K562 (cell line): ENCODE measurements around the gene ZNF628. TPM values are rescaled to one million over a fixed set of nuclear protein-coding genes. Genes with fewer than 3 reads are reported as not detected.
A peak's percentile ranks its signal among the peaks of the same experiment; 100 is the strongest.

Experiments used
- ASH1L ChIP-seq: fragments of 450-650 bp; IDR thresholded peaks from 2 replicates; pipeline ENCODE4 v1.6.1; 2018; ENCODE audit warnings: borderline replicate concordance, mild to moderate bottlenecking, low read depth; ENCODE audit not compliant: partially characterized antibody
- ATF1 ChIP-seq, 2 experiments: fragments of 450-650 bp in 1 of 2; IDR thresholded peaks; 2 replicates each; pipeline ENCODE4 v1.6.1; 2016; ENCODE audit warnings: missing compliant biosample characterization in 1 of 2, missing genetic modification characterization in 1 of 2
- CHD1 ChIP-seq: fragments of 200-600 bp; sonication (generic); IDR thresholded peaks from one replicate; pipeline ENCODE4 v1.6.1; 2012; ENCODE audit warnings: mild to moderate bottlenecking, moderate library complexity, low read length, inconsistent platforms
- CREM ChIP-seq: IDR thresholded peaks from 2 replicates; pipeline ENCODE4 v1.6.1; 2014; ENCODE audit warnings: antibody characterized with exemption, low read depth
- HLTF ChIP-seq: fragments of 450-650 bp; IDR thresholded peaks from 2 replicates; pipeline ENCODE4 v1.6.1; 2016
- PKNOX1 ChIP-seq: fragments of 450-650 bp; IDR thresholded peaks from 2 replicates; pipeline ENCODE4 v1.6.1; 2016
- POLR2A ChIP-seq: fragments of 450-650 bp; conservative IDR thresholded peaks from 2 replicates; pipeline ENCODE4 v1.6.1; 2016
- TAL1 ChIP-seq: fragments of 450-650 bp; IDR thresholded peaks from 2 replicates; pipeline ENCODE4 v1.6.1; 2016; ENCODE audit warnings: mild to moderate bottlenecking
- TEAD1 ChIP-seq, 2 experiments: fragments of 450-650 bp in 1 of 2; sonication (generic) in 1 of 2; formaldehyde crosslinking; IDR thresholded peaks; 2 replicates each; pipeline versions ENCODE4 v1.4.0 to v1.8.0; 2020 to 2022; ENCODE audit warnings: mild to moderate bottlenecking in 2 of 2, missing genetic modification reagents in 1 of 2
- ZFP36 ChIP-seq: fragments of 150-350 bp; IDR thresholded peaks from 2 replicates; pipeline ENCODE4 v1.6.1; 2018; ENCODE audit warnings: low read length, low read depth; ENCODE audit not compliant: partially characterized antibody
- ZNF398 ChIP-seq: fragments of 250-450 bp; sonication (Bioruptor Pico); IDR thresholded peaks from 2 replicates; pipeline ENCODE4 v1.8.0; 2021; ENCODE audit warnings: moderate library complexity, mild to moderate bottlenecking, inconsistent platforms
- ZNF766 ChIP-seq: fragments of 200-800 bp; sonication (Bioruptor generic); conservative IDR thresholded peaks from 2 replicates; pipeline ENCODE4 v1.6.1; 2016; ENCODE audit warnings: missing genetic modification characterization, missing compliant biosample characterization
- polyA plus RNA-seq, 8 experiments: library from polyadenylated mRNA; depleted of rRNA in 4 of 8; stranded (reverse) in 5 of 8; unstranded in 3 of 8; fragments of >200 nt; fragmentation: Nextera tagmentation in 2 of 8; fragmentation: Illumina TruSeq in 1 of 8; extraction: Ambion mirVana in 2 of 8; extraction: Trizol in 1 of 8; gene quantifications; 2 replicates each; pipeline versions ENCODE4 v1.2.1 to v1.2.3, GENCODE V29; 2011 to 2014; ENCODE audit warnings: inconsistent platforms in 1 of 8, missing spikeins in 1 of 8
- total RNA-seq, 7 experiments: library from RNA; depleted of rRNA in 6 of 7; stranded (reverse); fragments of >200 nt in 6 of 7; fragmentation: Illumina TruSeq in 2 of 7; extraction: Trizol in 2 of 7; gene quantifications; 2 replicates each; pipeline versions ENCODE4 v1.2.1 to v1.2.3, GENCODE V29; 2011 to 2021; ENCODE audit warnings: low replicate concordance in 1 of 7
- TF ChIP-seq, protein P1 (sequence below): fragments of 450-650 bp; IDR thresholded peaks from 2 replicates; pipeline ENCODE4 v1.6.1; 2016; ENCODE audit warnings: borderline replicate concordance
- TF ChIP-seq, protein P2 (sequence below): sonication (generic); formaldehyde crosslinking; IDR thresholded peaks from 2 replicates; pipeline ENCODE4 v1.8.0; 2022; ENCODE audit warnings: mild to moderate bottlenecking, missing genetic modification reagents
- TF ChIP-seq, protein P3 (sequence below): IDR thresholded peaks from 2 replicates; pipeline ENCODE4 v1.6.1; 2014; ENCODE audit warnings: antibody characterized with exemption

The ZNF628 gene
- total and polyA plus RNA-seq, 9 of the 15 experiments (the other 6 are each of a cell fraction or from before 2014, with no cell fraction given), result 0.13 to 13.6 (median 2.2) TPM; not detected in 3

GRCh38 chr19:55461259-55461973 lies 15.0 kb upstream of the ZNF628 start, which contains the start of gene ISOC2 (continued):
- TF ChIP-seq, protein P1, sequence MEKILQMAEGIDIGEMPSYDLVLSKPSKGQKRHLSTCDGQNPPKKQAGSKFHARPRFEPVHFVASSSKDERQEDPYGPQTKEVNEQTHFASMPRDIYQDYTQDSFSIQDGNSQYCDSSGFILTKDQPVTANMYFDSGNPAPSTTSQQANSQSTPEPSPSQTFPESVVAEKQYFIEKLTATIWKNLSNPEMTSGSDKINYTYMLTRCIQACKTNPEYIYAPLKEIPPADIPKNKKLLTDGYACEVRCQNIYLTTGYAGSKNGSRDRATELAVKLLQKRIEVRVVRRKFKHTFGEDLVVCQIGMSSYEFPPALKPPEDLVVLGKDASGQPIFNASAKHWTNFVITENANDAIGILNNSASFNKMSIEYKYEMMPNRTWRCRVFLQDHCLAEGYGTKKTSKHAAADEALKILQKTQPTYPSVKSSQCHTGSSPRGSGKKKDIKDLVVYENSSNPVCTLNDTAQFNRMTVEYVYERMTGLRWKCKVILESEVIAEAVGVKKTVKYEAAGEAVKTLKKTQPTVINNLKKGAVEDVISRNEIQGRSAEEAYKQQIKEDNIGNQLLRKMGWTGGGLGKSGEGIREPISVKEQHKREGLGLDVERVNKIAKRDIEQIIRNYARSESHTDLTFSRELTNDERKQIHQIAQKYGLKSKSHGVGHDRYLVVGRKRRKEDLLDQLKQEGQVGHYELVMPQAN, result peak; percentile 90
- no peak; the same call in 1 of the 2 replicates for TF ChIP-seq ATF1 (CRISPR knock-in tag; IDR thresholded peaks at IDR 0.05)
- TF ChIP-seq ATF1 (tag; IDR thresholded peaks at IDR 0.05), result peak; percentile 89
- peak; percentile 99 for TF ChIP-seq CHD1
- peak; percentile 83 for TF ChIP-seq CREM
- TF ChIP-seq, protein P2, sequence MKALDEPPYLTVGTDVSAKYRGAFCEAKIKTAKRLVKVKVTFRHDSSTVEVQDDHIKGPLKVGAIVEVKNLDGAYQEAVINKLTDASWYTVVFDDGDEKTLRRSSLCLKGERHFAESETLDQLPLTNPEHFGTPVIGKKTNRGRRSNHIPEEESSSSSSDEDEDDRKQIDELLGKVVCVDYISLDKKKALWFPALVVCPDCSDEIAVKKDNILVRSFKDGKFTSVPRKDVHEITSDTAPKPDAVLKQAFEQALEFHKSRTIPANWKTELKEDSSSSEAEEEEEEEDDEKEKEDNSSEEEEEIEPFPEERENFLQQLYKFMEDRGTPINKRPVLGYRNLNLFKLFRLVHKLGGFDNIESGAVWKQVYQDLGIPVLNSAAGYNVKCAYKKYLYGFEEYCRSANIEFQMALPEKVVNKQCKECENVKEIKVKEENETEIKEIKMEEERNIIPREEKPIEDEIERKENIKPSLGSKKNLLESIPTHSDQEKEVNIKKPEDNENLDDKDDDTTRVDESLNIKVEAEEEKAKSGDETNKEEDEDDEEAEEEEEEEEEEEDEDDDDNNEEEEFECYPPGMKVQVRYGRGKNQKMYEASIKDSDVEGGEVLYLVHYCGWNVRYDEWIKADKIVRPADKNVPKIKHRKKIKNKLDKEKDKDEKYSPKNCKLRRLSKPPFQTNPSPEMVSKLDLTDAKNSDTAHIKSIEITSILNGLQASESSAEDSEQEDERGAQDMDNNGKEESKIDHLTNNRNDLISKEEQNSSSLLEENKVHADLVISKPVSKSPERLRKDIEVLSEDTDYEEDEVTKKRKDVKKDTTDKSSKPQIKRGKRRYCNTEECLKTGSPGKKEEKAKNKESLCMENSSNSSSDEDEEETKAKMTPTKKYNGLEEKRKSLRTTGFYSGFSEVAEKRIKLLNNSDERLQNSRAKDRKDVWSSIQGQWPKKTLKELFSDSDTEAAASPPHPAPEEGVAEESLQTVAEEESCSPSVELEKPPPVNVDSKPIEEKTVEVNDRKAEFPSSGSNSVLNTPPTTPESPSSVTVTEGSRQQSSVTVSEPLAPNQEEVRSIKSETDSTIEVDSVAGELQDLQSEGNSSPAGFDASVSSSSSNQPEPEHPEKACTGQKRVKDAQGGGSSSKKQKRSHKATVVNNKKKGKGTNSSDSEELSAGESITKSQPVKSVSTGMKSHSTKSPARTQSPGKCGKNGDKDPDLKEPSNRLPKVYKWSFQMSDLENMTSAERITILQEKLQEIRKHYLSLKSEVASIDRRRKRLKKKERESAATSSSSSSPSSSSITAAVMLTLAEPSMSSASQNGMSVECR, result peak; percentile 85; the same call in 1 of the 2 replicates
- TF ChIP-seq PKNOX1, result peak; percentile 100
- peak; percentile 95 for TF ChIP-seq POLR2A
- no peak for TF ChIP-seq ZFP36
- peak; percentile 50; the same call in 1 of the 2 replicates for TF ChIP-seq HLTF
- no peak; the same call in 1 of the 2 replicates for TF ChIP-seq ZNF766 (CRISPR knock-in tag)
- TF ChIP-seq TEAD1 (CRISPR knock-in tag; IDR thresholded peaks at IDR 0.05), result peak in 1 of 2 experiments; percentile 67; a peak in 1 of 4 replicates
- no peak for TF ChIP-seq ZNF398 (CRISPR knock-in tag)
- TF ChIP-seq, protein P3, sequence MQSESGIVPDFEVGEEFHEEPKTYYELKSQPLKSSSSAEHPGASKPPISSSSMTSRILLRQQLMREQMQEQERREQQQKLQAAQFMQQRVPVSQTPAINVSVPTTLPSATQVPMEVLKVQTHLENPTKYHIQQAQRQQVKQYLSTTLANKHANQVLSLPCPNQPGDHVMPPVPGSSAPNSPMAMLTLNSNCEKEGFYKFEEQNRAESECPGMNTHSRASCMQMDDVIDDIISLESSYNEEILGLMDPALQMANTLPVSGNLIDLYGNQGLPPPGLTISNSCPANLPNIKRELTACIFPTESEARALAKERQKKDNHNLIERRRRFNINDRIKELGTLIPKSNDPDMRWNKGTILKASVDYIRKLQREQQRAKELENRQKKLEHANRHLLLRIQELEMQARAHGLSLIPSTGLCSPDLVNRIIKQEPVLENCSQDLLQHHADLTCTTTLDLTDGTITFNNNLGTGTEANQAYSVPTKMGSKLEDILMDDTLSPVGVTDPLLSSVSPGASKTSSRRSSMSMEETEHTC, result 0 out of 2 replicates have a peak, but pooled peaks have one; percentile 13
- peak; percentile 97 for TF ChIP-seq ASH1L
- TF ChIP-seq TAL1, result no peak
